OCI-LY3 (cell line): ENCODE measurements around the gene PSMG2.

Experiments
- H2AFZ ChIP-seq: fragments of 200-600, 300-600 bp; shearing (Covaris generic); 2 replicates; pipeline ENCODE4 v1.6.0; 2014; ENCODE audit warnings: antibody characterized with exemption, low read depth, low read length
- H3K27ac ChIP-seq: fragments of 200-600, 300-600 bp; sonication (generic); 2 replicates; pipeline ENCODE4 v1.5.1; 2014; ENCODE audit warnings: mild to moderate bottlenecking, low read length, moderate library complexity, mixed read lengths
- H3K27me3 ChIP-seq: fragments of 200-600, 300-600 bp; sonication (generic); 2 replicates; pipeline ENCODE4 v1.6.1; 2014; ENCODE audit warnings: low read depth, low read length, mixed read lengths
- H3K36me3 ChIP-seq: fragments of 200-600, 300-600 bp; sonication (generic); replicated peaks from 2 replicates; pipeline ENCODE3; 2014; ENCODE audit warnings: low read depth, low read length, mixed read lengths
- H3K4me1 ChIP-seq: fragments of 300-600, 200-600 bp; sonication (generic); 2 replicates; pipeline ENCODE4 v1.6.1; 2014; ENCODE audit warnings: low read length, mixed read lengths
- H3K4me2 ChIP-seq: fragments of 200-600, 300-600 bp; sonication (generic); 2 replicates; pipeline ENCODE4 v1.6.1; 2014; ENCODE audit warnings: low read length, mixed read lengths
- H3K4me3 ChIP-seq: fragments of 300-600, 200-600 bp; sonication (generic); 2 replicates; pipeline ENCODE4 v1.5.1; 2014; ENCODE audit warnings: antibody characterized with exemption, mild to moderate bottlenecking, low read length, moderate library complexity
- H3K79me2 ChIP-seq: fragments of 300-600, 200-600 bp; shearing (Covaris generic); 2 replicates; pipeline ENCODE4 v1.6.1; 2014; ENCODE audit warnings: mild to moderate bottlenecking, low read length, mixed read lengths
- H3K9ac ChIP-seq: fragments of 300-600, 200-600 bp; shearing (Covaris generic); 2 replicates; pipeline ENCODE4 v1.6.0; 2014; ENCODE audit warnings: mild to moderate bottlenecking, low read length, moderate library complexity
- H3K9me3 ChIP-seq: fragments of 200-600, 300-600 bp; shearing (Covaris generic); 2 replicates; pipeline ENCODE4 v1.6.1; 2014; ENCODE audit warnings: low read length, mixed read lengths; ENCODE audit not compliant: insufficient read depth
- H4K20me1 ChIP-seq: fragments of 200-600, 300-600 bp; sonication (generic); 2 replicates; pipeline ENCODE4 v1.6.1; 2016; ENCODE audit warnings: low read length, mixed read lengths; ENCODE audit not compliant: insufficient read depth
- EZH2phosphoT487 ChIP-seq: fragments of 200-600 bp; shearing (Covaris generic); IDR thresholded peaks from 2 replicates; pipeline ENCODE4 v1.6.1; 2018; ENCODE audit warnings: antibody characterized with exemption, mixed run types, low read depth
- TF ChIP-seq, protein P1 (sequence below): fragments of 200-600, 300-600 bp; sonication (generic); IDR thresholded peaks from 2 replicates; pipeline ENCODE4 v1.5.1; 2014; ENCODE audit warnings: antibody characterized with exemption, low read length, low read depth

PSMG2 gene

GRCh38 chr18:12750076-12750714 lies 47.4 kb downstream of the PSMG2 start:
- Histone ChIP-seq H3K4me3 (no peak overlapping the region), H2AFZ (no peak overlapping the region; the same call in 1 of the 2 replicates), H3K79me2 (no peaks in the 10 kb centered on the region), H3K4me2 (peak overlapping the region; percentile 0; the same call in 1 of the 2 replicates), H3K27me3 (no peaks in the 10 kb centered on the region), H3K9ac (no peak overlapping the region), H4K20me1 (no peaks in the 10 kb centered on the region), H3K27ac (no peak overlapping the region), H3K36me3 (no peaks in the 10 kb centered on the region), H3K4me1 (peaks cover 3% of the 10 kb centered on the region; the same call in 1 of the 2 replicates), H3K9me3 (no peaks in the 10 kb centered on the region)
- TF ChIP-seq EZH2phosphoT487 = no peak

GRCh38 chr18:12750715-12751502 lies 48.1 kb downstream of the PSMG2 start:
- H4K20me1 ChIP-seq = no peaks in the 10 kb centered on the region
- peaks cover 3% of the 10 kb centered on the region; the same call in 1 of the 2 replicates for H3K4me1 ChIP-seq
- no peaks in the 10 kb centered on the region for H3K79me2 ChIP-seq
- no peak overlapping the region for H3K9ac ChIP-seq
- H3K36me3 ChIP-seq = no peaks in the 10 kb centered on the region
- H3K27ac ChIP-seq = no peak overlapping the region
- no peak overlapping the region for H2AFZ ChIP-seq
- no peaks in the 10 kb centered on the region for H3K9me3 ChIP-seq
- TF ChIP-seq, protein P1, sequence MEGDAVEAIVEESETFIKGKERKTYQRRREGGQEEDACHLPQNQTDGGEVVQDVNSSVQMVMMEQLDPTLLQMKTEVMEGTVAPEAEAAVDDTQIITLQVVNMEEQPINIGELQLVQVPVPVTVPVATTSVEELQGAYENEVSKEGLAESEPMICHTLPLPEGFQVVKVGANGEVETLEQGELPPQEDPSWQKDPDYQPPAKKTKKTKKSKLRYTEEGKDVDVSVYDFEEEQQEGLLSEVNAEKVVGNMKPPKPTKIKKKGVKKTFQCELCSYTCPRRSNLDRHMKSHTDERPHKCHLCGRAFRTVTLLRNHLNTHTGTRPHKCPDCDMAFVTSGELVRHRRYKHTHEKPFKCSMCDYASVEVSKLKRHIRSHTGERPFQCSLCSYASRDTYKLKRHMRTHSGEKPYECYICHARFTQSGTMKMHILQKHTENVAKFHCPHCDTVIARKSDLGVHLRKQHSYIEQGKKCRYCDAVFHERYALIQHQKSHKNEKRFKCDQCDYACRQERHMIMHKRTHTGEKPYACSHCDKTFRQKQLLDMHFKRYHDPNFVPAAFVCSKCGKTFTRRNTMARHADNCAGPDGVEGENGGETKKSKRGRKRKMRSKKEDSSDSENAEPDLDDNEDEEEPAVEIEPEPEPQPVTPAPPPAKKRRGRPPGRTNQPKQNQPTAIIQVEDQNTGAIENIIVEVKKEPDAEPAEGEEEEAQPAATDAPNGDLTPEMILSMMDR = no peak
- H3K27me3 ChIP-seq = no peaks in the 10 kb centered on the region
- no peak overlapping the region for H3K4me2 ChIP-seq
- H3K4me3 ChIP-seq = no peak overlapping the region

- no peak overlapping the region for H3K27ac ChIP-seq
- no peak overlapping the region for H2AFZ ChIP-seq
- H3K9me3 ChIP-seq = no peaks in the 10 kb centered on the region
- H3K27me3 ChIP-seq = no peaks in the 10 kb centered on the region
- peaks cover 3% of the 10 kb centered on the region; the same call in 1 of the 2 replicates for H3K4me1 ChIP-seq
- no peaks in the 10 kb centered on the region for H4K20me1 ChIP-seq
- H3K9ac ChIP-seq = no peak overlapping the region
- H3K36me3 ChIP-seq = no peaks in the 10 kb centered on the region
- no peak overlapping the region for H3K4me2 ChIP-seq
- TF ChIP-seq EZH2phosphoT487 = no peak
- TF ChIP-seq, protein P1 = no peak
- H3K79me2 ChIP-seq = no peaks in the 10 kb centered on the region
- H3K4me3 ChIP-seq = no peak overlapping the region
Observed at GRCh38 chr18:12751503-12751884, 48.7 kb downstream of the PSMG2 start.

- Histone ChIP-seq H3K4me2 (no peak overlapping the region), H3K27me3 (no peaks in the 10 kb centered on the region), H4K20me1 (no peaks in the 10 kb centered on the region), H3K9me3 (no peaks in the 10 kb centered on the region), H3K4me1 (peaks cover 3% of the 10 kb centered on the region; the same call in 1 of the 2 replicates), H3K36me3 (no peaks in the 10 kb centered on the region), H3K27ac (no peak overlapping the region), H3K9ac (no peak overlapping the region), H3K4me3 (no peak overlapping the region), H2AFZ (no peak overlapping the region), H3K79me2 (no peaks in the 10 kb centered on the region)
- TF ChIP-seq, protein P1 = no peak
- no peak for TF ChIP-seq EZH2phosphoT487
Observed at GRCh38 chr18:12751891-12752290, 49.0 kb downstream of the PSMG2 start.
